ENCODE measurements around the gene TLDC2.
"Not testable (repeated sequence)": the region's sequence is repeated elsewhere in the genome, so short reads cannot be mapped to it uniquely, and the experiment has no call there.

The TLDC2 gene

DNA sequence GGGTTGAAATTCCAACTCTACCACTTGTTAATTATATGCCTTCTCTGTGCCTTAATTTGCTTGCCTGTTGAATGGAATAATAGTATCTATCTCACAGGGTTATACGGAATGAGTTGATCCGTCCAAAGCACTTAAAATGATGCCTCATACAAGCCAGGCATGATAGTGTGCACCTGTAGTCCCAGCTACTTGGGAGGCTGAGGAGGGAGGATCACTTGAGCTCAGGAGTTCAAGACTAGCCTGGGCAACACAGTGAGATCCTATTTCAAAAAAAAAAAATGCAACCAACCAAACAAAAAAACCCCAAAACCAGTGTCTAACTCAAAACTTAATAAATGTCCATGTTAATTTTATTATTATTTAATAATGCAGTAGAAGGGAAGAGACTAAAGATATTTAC is 40.3 kb downstream of the TLDC2 start:
- DNase-seq: no peak

DNA sequence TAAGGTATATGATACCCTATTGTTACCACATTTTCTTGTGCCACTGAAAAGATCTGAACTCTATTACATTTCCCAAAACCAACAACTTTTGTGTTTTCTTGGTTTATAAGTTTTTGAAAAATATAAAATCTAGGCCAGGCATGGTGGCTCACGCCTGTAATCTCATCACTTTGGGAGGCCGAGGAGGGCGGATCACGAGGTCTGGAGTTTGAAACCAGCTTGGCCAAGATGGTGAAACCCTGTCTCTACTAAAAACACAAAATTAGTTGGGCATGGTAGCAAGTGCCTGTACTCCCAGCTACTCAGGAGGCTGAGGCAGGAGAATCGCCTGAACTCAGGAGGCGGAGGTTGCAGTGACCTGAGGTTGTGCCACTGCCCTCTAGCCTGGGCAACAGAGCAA is 41.3 kb downstream of the TLDC2 start:
- DNase-seq: no peak

DNA sequence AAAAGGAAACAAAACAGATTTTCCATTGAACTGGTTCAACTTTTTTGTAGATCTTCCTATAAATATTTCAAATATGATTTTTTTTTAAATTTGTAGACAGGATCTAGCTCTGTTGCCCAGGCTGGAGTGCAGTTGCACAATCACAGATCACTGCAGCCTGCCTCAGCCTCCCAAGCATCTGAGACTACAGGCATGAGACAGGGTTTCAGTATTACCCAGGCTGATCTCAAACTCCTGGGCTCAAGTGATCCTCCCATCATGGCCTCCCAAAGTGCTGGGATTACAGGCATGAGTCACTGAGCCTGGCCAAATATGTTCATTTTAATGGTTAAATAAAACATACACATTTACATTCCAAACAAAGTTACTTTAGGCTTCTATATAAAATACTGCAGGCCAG is 42.0 kb downstream of the TLDC2 start:
- no peak for DNase-seq

DNA sequence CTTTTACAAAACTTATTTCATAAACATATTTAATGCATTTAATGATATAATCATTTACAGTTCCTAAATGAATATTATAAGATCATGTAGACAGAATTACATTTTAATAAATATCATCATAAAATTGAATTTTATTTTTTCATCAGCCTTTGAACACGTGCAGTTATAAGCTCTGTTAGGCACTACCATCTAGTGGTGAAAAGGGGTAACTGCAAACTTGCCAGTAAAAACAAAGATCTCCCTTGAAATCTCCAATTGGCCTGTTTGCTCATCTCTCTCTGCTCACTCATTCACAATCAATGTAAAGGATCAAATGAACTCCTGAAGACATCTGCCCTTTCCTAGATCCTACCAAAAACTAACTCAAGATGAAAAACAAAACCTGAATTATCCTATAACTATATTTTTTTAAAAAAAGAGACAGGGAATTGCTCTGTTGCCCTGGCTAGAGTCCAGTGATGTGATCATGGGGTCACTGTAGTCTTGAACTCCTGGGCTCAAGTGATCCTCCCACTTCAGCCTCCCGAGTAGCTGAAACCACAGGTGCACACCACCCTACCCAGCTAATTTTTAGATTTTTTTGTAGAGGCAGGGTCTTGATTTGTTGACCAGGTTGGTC is 43.9 kb downstream of the TLDC2 start:
- peak; percentile 79 for DNase-seq

DNA sequence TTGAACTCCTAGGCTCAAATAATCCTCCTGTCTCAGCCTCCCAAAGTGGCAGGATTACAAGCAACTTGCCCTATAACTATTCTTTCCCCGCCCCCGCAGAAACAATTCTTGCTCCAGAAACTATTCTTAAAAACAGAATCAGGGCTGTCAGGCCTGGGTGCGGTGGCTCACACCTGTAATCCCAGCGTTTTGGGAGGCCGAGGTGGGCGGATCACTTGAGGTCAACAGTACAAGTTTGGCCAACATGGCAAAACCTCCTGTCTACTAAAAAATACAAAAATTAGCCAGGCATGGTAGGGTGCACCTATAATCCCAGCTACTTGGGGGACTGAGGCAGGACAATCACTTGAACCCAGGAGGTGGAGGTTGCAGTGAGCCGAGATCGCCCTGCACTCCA is 44.4 kb downstream of the TLDC2 start:
- no peak for DNase-seq

DNA sequence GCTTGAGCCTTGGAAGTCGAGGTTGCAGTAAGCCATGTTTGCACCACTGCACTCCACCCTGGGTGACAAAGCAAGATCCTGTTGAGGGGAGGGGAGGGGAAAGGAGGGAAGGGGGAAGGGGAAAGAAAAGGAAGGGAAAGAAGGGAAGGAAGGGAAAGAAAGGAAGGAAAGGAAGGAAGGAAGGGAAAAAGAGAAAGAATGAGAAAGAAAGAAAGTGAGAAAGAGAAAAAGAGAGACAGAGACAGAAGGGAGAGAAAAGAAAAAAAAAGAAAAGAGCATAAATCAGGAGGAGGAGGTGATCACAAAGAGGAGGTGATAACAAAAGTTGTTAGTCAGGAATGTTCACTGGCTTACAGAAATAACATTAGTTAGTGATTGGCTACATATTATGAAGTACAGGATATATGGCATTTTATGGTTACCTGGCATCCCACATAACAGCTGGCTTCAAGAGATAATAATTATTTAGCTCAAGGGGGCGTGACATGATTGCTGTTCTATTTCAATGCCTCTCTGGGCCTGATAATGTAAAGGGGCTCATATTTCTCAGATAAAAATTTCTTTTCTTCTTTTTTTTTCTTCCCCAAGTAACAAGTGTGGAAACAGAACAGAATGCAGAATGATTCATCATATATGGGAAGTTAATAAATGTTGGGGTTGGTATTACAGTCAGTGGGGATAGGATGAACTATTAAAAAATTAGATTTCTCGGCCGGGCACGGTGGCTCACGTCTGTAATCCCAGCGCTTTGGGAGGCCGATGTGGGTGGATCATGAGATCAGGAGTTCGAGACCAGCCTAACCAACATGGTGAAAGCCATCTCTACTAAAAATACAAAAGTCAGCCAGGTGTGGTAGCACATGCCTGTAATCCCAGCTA is 48.5 kb downstream of the TLDC2 start:
- peak; percentile 45 for DNase-seq

DNA sequence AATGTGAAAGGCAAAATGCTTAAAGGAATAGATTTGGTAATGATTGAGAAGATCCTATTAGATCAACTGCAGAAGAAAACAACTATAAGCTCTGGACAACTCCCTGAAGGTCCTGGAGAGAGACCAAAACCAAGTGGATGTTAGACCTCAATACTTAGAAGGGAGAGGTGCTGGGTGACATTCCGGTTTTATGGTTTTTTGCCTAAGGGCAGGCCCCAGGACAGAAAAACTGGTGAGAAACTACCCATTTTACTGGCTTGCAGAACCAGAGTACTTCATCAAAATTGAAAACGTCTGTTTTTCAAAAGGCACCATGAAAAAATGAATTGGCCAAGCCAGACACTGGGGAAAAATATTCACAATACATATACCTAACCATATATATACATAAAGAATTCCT is 49.3 kb downstream of the TLDC2 start:
- DNase-seq: no peak

DNA sequence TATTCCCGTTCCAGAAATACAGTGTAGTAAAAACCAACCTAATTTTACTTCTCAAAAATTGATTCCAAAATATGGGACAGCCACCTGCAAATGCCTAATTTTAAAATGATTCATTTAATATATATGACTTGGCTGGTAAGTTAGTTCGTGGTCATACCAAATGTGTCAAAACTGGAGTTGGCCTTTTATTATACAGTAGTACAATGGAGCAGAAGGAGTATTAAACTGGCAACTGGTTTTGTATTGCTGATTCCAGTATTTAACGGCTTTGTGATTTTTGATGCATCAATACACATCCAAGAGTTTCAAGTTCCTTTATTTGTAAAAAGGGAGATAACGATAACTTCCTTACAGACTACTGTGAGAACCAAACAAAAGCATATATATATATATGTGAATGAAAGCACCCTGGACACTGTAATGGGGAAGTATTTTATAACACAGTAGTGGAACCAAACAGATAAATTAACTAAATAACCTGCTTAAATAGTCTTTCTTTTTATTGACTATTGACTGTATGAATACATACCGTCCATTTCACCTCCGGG is 50.8 kb downstream of the TLDC2 start:
- no peak for DNase-seq

DNA sequence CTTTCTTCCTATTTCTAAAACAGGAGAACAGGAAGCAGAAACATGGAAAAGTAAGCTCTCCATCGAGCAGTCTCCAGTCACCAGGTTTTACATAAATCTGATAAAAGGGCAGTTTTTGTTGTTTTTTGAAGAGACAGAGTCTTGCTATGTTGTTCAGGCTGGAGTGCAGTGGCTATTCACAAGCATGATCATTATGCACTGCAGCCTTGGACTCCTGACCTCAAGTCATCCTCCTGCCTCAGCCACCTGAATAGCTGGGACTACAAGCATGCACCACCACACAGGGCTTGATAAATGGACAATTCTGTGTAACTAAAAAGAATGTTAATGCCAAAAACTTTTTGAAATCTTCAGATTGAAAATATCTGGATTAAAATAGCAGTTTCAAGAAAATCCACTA is 51.8 kb downstream of the TLDC2 start:
- no peak for DNase-seq

DNA sequence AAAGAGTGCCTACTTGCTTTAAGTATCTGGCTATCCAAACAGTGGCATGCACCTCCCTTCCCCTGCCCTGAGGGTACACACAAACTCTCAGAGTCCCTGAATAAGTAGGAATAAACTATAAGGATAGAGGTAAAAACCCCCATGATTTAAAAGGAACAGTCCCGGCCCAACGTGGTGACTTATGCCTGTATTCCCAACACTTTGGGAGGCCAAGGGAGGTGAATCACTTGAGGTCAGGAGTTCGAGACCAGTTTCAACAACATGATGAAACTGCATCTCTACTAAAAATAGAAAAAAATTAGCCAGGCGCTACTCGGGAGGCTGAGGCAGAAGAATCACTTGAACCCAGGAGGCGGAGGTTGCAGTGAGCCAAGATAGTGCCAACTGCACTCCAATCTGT is 53.4 kb downstream of the TLDC2 start:
- DNase-seq: no peak

DNA sequence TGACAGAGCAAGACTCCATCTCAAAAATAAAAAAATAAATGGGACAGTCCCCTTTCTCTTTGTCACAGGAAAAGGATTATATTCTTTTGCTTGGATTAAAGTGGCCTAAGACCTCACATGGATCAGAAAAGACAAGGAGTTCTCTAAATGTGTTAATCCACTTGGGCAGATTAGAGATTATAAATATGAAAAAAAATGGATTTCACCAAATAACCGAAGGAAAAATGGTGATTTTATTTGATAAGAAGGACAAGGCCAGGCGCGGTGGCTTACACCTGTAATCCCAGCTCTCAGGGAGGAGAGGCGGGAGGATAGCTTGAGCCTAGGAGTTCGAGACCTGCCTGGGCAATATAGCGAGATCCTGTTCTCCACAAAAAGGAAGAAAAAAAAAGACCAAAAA is 53.8 kb downstream of the TLDC2 start:
- DNase-seq: no peak

DNA sequence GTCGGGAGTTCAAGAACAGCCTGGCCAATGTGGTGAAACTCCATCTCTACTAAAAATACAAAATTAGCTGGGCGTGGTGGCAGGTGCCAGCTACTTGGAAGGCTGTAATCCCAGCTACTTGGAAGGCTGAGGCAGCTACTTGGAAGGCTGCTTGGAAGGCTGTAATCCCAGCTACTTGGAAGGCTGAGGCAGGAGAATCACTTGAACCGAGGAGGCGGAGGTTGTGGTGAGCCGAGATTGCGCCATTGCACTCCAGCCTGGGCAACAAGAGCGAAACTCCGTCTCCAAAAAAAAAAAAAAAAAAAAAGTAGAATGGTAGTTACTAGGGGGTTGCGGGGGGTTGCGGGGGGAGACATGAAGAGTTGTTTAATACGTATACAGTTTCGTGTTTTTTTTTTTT is 56.1 kb downstream of the TLDC2 start:
- DNase-seq: not testable (repeated sequence)

DNA sequence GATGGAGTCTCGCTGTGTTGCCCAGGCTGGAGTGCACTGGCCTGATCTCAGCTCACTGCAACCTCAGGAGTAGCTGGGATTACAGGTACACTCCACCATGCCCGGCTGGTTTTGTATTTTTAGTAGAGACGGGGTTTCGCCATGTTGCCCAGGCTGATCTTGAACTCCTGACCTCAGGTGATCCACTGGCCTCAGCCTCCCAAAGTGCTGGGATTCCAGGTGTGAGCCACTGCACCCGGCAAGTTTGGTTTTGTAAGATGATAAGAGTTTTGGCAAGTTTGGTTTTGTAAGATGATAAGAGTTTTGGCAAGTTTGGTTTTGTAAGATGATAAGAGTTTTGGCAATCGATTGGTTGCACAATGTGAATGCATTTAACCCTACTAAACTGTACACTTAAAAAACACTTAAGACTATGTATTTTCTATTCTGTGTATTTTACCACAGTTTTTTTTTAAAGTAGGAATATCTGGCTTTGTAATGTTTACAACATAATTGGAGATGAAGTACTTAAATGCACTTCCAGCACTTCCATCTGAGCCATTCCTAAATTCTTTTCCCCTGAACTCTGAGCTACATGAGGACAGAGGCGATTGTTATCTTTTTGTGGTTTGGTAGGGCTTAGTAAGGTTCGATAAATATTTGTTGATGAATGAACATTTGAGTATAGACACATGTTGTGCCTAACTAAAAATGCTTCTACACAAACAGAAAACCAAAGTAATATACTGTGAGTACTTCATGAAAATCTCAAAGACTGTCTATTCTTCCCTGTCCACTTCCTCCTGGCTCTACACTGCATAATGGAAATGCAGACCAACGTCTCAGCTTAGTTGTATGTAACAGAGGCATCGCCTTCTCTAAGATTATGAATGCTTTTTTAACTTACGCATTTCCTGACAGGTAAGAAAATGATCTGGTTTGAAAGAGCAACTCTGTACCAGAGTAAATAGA is 56.8 kb downstream of the TLDC2 start:
- DNase-seq: no peak

DNA sequence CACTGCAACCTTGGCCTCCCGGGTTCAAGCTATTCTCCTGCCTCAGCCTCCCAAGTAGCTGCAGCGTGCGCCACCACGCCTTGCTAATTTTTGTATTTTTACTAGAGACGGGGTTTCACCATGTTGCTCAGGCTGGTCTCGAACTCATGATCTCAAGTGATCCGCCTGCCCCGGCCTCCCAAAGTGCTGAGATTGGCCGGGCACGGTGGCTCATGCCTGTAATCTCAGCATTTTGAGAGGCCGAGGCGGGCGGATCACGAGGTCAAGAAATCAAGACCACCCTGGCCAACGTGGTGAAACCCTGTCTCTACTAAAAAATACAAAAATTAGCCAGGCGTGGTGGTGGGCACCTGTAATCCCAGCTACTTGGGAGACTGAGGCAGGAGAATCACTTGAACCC is 57.6 kb downstream of the TLDC2 start:
- not testable (repeated sequence) for DNase-seq

DNA sequence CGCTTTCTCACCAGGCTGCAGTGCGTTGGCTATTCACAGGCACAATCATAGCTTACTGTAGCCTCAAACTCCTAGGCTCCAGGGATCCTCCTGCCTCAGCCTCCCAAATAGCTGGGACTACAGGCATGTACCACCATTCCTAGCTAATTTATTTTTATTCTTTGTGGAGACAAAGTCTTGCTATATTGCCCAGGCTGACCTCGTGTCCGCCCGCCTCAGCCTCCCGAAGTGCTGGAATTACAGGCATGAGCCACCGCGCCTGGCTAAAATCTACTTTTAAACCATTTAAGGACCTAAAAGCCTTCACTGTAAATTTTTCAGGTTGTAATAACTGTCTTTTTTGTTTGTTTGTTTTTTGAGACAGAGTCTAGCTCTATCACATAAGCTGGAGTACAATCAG is 60.4 kb downstream of the TLDC2 start:
- no peak for DNase-seq

DNA sequence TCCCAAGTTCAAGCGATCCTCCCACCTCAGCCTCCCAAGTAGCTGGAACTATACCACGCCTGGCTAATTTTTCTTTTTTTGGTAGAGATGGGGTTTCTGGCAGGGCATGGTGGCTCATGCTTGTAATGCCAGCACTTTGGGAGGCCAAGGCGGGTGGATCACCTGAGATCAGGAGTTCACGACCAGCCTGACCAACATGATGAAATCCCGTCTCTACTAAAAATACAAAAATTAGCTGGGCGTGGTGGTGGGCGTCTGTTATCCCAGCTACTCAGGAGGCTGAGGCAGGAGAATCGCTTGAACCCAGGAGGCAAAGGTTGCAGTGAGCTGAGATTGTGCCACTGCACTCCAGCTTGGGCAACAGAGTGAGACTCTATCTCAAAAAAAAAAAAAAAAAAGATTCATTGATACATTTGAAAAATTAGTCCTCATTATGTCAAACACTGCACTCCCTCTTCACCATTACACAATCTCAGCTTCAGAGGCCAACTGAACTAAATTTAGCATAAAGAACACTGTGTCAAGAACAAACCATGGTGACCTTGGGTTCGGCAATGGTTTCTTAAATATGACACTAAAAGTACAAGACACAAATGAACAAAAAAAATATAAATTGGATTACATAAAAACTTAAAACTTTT is 60.9 kb downstream of the TLDC2 start:
- DNase-seq: not testable (repeated sequence)

DNA sequence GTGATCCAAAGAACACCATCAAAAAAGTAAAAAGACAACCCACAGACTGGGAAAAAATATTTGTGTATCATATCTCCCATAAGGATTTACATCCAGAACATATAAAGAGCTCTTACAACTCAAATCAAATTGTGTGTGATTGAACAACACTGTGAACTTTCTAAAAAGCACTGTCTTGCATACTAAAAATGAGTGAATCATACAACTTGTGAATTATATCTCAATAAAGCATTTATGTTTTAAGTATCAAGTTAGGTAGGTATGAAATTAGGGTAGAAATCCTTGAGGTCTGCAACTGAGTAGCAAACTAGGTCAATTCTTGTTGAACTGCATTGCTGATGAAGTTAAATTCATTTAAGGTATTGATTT is 61.4 kb downstream of the TLDC2 start:
- DNase-seq: no peak

DNA sequence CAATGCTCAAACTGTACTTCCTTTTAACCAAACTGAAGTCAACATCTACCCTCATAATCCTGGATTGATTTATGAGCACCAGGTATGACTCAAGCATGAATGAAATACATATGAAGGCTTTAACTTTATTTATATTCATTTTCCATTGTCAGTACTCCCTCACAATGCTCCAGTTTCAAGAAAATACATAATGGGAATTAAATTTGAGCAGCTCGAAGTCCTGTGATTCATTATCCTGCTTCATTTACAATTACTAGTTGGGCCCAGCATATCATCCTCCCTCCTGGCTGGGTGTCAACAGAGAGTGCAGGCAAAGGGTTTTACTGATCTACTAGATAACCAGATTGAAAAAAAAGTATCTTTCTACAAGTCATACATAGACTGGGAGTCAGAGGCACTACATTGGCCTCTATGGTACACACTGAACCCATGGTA is 65.5 kb downstream of the TLDC2 start:
- no peak for DNase-seq

All from NCI-H2171 treated with DMSO at 0.1 percent for 48 hours (cell line).